HuH-7.5 (cell line): Measurements from ENCODE around the gene ADGRV1.

ENCODE experiments used
- DNase-seq: peaks from one replicate; pipeline ENCODE4 v3.0.0; 2011; ENCODE audit warnings: low spot score

ADGRV1 gene, protein sequence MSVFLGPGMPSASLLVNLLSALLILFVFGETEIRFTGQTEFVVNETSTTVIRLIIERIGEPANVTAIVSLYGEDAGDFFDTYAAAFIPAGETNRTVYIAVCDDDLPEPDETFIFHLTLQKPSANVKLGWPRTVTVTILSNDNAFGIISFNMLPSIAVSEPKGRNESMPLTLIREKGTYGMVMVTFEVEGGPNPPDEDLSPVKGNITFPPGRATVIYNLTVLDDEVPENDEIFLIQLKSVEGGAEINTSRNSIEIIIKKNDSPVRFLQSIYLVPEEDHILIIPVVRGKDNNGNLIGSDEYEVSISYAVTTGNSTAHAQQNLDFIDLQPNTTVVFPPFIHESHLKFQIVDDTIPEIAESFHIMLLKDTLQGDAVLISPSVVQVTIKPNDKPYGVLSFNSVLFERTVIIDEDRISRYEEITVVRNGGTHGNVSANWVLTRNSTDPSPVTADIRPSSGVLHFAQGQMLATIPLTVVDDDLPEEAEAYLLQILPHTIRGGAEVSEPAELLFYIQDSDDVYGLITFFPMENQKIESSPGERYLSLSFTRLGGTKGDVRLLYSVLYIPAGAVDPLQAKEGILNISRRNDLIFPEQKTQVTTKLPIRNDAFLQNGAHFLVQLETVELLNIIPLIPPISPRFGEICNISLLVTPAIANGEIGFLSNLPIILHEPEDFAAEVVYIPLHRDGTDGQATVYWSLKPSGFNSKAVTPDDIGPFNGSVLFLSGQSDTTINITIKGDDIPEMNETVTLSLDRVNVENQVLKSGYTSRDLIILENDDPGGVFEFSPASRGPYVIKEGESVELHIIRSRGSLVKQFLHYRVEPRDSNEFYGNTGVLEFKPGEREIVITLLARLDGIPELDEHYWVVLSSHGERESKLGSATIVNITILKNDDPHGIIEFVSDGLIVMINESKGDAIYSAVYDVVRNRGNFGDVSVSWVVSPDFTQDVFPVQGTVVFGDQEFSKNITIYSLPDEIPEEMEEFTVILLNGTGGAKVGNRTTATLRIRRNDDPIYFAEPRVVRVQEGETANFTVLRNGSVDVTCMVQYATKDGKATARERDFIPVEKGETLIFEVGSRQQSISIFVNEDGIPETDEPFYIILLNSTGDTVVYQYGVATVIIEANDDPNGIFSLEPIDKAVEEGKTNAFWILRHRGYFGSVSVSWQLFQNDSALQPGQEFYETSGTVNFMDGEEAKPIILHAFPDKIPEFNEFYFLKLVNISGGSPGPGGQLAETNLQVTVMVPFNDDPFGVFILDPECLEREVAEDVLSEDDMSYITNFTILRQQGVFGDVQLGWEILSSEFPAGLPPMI (N-terminal part only)

DNA sequence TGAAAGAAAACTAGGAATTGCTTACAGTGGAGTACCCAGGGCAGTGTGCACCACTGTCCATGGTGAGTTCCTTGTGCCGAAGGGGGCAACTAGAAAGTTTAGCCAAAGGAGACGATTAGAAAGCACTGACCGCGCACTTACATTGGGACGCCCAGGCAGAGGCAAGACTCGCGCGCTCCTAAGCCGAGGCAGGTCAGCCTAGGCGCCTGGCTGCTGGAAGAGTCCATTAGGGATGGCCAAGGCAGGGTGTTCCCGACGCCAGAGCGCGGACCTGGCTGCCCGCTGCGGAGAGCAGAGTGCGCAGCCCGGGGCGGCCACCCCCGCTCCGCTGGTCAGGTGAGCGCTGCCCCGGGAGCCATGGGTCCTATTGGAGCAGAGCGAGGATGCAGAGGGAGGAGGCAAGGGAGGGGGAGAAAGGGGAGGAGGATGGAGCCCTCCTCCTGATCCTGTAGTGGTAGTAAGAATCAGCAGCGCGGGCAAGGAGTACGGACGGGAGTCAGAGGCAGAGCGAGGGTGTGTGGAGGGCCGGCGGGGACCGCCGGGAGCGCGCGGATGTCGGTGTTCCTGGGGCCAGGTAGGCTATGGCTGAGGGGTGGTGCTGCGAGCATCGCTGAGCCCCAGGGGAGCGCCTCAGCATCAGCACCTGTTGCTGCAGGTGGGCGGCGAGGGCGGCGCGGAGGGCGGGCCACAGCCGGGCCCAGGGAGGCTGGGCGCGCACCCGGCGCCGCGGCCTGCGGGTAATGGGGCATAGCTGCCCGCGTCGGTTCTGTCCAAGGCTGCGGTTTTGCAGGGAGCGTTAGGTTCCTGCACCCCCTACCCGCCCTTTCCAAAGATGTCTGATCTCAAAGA lies at the start of gene ADGRV1:
Gene ADGRV1 (plus strand): TSS at position 454 of the 849 bp plus-strand sequence. CDS start 99 bp downstream, at position 553.
- DNase-seq, result peak; percentile 70

DNA sequence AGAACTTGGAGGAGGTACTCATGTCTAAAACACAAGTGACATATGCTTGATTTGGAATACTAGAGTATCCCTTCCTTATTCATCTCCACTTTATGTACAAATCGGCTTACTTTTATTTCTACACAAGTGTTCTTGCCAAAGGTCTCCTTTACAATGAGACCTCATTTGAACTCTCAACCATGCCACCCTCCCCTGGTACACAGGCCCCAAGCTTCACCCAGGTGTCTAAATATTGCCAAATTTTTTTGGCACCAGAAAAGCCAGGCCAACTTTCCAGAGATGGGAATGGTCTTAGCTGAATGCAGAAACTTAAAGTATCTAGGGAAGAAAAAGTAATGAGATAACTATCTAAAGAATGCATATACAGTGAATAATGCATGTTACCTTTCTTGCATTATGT lies 48.2 kb upstream of the ADGRV1 start:
- no peak for DNase-seq

DNA sequence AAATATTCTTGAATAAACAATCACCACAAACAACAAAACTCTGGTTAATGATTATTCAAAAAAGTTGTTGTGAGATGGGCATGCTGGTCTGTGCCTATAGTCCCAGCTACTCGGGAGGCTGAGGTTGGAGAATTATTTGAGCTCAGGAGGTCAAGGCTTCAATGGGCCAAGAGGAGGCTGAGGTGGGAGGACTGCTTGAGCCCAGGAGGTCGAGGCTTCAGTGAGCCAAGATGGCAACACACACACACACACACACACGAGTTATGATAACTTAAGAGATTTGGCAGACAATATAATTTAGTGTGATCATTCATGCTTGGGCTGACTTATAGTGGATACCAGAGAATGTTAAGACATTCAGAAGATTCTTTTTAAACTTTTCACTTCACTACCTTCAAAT lies 44.1 kb upstream of the ADGRV1 start:
- no peak for DNase-seq

DNA sequence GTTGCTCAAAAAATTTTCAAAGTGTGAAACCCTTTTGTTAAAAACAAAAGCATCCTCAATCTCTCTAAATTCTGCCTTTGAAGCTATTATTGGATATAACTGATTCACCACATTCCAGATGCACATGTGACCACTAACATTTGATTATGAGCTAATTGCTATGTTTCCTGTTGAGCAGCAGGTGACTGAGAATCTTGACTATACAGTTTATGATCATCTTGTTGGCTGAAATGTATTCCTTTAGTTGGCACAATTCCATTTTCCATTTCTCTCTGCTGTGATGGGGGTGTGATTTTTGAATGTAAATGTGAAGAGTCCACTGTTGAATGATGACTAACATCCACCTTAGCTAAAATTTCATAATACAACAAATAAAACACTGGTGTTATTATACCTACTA lies 39.9 kb upstream of the ADGRV1 start:
- no peak for DNase-seq

DNA sequence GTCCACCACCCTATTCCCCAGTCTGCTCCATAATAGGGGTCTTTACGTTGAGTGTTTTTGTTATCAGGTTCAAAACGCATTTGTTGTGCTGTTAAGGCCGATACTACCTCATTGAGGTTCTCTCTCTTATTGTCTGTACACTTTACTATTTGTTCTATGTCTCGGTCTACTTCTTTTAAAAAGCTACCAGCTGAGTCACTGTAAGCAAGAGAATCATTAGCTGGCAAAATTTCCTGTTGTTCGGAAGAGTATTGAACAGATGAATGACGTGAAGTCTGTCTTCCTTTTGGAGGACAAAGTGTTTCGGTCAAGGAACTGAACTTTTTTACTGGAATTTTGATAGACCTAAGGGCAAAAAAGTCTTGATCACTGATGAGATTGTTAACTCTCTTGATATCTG lies 39.5 kb upstream of the ADGRV1 start:
- no peak for DNase-seq

DNA sequence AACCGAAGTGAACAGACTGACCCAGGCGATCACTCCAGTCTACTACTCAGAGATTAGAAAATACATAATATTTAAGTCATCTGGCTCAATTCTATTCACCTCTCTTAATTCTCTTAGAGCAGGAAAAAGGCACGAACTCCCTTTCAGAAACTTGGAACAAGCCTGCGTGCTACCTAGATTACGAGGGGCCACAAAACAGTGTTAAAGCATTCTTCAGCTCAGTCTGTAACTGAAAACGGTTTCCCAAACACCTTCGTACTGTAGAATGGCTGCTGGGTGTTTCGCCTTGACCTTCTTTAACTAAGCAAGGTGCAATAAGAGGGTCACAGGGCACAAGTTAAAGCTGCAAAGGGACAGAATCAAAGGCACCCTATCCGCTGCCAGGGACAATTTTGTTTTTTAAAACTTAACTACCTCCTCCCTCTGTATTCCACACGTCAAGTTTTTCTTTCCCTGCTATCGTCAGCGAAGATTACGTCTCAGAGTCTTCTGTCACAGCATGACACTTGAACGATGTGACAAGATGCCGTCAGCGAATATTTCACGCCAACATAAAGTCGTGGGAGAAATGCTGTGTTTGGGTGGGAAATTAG lies 29.9 kb upstream of the ADGRV1 start:
- DNase-seq, result no peak

DNA sequence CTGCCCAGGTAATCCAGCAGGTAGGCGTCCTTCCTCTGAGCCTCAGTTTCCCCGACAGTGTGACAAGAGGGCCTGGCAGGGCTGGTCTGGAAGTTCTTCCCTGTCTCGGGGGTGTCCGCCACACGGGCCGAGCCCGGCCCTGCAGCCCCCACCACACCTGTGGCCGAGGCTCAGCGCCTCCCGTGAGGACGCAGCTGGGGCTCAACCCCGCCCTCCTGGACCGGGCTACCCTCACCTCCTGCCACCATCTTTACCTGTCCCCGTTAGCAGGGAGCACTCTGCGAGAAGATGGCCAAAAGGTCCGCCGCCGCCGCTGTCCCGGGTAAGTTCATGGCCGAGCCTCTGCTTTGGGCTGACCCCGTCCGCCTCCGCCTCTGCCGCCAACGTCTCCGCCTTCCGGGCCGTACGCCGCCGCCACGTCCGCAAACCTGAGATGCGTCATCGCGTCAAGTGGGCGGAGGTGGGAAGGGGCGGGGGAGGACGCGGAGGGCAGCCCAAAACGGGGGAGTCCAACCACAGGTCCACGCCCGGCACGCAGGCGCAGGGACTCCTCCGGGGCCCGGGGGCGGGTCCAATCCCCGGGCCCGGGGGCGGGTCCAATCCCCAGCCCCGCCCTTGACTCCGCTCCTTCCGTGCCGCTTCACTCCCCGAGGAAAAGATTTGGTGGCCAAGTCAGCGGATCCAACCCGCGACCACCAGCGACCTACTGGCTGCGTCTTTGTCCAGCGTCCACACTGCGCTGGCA lies 29.2 kb upstream of the ADGRV1 start, which contains the start of gene LYSMD3:
Gene LYSMD3 (minus strand): TSS at position 391 of the 745 bp plus-strand sequence. CDS start 4,295 bp downstream, outside the sequence.
- peak; percentile 87 for DNase-seq

DNA sequence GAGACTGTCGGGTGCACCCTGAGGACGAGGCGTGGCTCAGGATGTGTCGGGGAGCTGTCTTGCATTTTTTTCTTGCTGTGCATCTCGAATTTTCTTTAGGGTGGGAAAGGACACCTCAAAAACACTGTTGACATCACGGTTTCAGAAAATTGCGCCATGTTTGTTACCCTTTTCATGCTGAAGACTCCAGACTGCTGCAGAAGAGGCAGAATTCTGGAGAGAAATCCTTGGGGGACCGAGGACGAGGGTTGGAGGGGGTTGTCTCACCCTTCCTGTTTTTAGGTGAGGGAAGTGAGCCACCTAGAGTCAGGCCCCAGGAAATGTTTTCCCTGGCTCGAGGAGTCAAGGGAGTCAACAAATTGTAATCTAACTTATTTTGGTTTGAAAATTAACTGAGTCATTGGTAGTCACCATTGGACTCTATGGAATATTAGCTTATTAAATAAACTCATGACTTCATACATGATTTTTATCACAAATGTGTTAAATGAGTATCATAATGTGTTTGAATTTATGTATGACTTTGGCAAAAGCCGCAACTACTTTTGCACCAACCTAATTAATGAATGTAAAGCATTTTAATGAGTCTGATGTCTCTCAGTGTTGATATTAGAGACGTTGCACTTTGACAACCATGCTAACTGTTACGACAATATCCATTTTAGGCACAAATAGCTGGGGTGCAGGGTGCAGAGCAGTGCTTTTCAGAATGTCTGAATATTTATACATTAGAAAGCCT lies 28.5 kb upstream of the ADGRV1 start:
- peak; percentile 63 for DNase-seq

DNA sequence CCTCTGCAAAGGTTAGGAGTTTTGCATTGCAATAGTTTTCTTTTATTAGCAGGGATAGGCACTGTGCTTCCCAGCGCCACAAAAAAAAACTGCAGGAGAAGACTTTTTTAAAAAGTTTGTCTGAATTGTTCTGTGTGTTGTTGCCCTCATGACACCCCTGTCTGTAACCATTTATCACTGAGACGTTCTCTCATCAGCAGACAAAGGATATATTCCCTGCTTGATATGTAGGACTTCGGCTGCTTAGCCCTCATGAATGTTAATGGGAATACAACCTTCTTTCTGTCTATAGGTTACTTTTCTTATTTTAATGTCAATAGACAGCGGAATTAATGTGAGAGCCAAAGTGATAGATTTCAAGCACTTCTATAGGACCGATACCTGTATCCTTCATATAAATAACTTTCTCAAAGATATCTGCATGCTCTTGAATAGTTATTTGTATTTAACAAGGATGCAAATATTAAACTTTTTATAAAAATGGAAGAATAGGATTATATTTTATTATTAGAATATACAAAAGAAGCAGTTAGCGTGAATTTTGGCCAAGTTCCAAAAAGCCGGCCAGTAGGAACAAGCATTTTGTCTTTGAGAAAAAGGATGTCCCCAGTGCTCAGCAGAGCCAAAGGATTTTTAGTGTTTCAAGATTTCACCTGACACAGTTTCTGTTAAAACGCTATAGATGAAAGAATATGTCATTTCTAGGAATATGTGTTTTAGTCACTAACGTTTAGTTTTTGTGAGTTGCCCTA lies 27.7 kb upstream of the ADGRV1 start:
- no peak for DNase-seq

DNA sequence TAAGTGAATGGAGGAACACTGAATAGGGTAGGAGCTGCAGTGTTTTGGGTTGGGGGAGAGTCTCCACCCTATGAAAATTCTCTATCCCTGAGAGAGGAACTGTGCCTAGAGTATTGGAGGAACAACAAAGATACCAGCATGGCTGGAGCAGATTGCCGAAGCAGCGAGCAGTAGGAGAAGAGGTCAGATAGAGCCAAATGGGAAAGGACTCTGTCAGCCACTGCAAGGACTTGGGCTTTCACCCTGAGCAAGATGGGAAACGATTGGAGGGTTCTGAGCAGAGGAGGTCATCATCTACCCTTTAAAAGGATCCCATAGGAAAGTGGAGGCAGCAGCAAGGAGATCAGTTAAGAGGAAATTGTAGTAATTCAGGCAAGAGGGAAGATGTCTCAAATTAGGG lies 24.8 kb upstream of the ADGRV1 start:
- no peak for DNase-seq

DNA sequence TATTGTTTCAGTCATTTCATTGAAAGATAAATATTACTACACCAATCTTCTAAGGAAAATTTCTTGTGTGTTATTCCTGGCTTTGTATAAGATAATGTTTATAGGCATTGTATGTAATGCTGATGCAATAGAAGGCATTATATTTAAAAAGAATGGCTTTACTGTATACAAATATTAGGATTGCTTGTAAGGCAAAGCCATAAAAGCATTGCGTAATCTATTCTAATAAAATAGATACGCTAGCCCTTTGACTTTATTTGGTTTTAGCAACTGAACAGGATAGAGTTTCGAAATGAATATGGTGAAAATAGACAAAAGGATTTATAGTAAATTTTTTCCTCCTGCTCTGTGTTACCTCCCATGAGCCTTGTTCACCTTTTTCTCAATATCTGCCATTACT lies 23.7 kb upstream of the ADGRV1 start:
- no peak for DNase-seq

DNA sequence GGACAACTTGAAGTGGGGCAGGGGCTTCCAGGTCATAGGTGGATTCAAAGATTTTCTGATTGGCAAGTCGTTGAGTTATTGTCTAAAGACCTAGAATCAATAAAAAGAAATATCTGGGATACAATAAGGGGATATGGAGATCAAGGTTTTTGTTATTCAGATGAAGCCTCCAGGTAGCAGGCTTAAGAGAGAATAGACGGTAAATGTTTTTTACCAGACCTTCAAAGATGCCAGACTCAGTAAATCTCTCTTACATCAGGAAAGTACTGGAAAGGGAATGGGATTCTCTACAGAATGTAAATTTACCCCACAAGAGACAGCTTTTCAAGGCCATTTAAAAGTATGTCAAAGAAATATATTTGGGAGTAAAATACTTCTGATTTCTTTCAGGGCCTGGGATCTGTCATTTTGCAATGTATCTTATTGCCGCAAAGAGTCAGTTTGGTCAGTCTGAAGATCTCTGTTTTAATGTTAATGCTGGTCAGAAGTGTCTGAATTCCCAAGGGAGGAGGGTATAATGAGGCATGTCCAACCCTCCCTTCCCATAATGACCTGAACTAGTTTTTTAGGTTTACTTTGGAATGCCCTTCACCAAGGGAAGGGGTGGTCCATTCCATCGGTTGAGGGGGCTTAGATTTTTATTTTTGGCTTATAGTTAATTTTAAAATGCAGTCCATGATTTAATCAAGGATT lies 15.6 kb upstream of the ADGRV1 start:
- DNase-seq, result no peak

DNA sequence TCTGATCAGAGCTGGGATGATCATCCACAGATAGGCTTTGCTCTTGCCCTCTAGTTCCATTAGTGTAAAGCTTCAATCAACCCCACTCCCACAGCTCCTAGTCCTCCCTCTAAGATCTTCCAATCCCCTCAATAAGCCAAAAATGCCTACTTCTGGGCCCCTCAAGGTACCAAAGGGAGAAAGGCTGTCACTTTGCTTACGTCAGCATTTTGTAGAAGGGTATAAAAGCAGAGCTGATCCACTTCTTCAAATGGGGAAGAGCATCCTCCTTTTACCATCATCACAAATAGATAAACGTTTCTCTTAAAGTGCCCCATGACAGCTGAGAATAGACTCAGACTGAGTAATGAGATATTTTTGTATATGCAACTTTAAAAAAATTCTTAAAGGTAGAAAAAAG lies 13.1 kb upstream of the ADGRV1 start:
- DNase-seq, result no peak

DNA sequence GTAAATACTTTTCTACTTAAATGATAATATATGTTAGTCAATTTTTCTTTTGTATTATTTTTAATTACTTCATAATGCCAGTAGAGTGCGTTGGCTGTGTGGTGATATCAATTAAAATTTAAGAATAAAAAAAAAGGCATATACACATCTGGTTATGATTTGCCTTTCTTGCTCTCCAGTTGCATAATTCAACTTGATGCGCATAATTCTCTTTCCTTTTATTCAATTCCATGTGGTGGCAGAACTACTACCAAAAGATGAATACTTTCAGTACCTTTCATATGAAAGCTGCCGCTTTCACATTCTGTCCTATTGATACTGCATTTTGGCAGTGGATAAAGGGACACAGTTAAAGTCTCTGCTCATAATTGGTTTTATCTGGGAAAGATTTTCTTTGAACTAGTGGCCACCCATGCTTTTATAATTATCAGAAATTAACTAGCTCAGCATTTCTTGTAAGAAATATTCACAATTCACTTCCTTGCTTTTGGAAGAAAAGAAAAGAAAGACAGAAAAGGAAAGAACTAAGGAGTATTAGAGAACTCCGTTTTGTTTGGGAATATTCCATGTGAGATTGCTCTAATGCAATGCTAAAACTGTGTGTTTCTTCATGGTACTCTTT lies 12.3 kb upstream of the ADGRV1 start:
- DNase-seq, result no peak

DNA sequence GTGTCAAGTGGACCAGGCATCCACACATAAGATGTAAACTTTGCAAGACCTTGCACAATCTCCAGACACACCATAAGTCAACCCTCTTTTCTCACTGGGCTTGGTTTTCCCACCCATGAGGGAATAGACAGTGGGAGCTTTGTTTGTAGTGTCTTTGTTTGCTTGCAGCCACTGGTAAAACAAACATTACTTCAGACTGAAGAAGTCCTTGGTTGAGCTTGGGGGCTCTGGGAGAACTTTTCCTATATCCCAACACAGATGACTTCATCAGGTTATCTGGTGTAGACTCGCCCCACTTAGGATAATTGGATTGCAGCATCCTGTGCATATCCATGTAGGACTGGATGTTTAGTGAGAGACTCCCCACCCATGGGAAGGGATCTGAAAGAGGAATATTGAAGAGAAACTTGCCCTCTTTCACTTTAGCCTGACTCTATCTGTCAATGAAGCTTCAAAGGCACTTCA lies 11.5 kb upstream of the ADGRV1 start:
- peak; percentile 33 for DNase-seq

DNA sequence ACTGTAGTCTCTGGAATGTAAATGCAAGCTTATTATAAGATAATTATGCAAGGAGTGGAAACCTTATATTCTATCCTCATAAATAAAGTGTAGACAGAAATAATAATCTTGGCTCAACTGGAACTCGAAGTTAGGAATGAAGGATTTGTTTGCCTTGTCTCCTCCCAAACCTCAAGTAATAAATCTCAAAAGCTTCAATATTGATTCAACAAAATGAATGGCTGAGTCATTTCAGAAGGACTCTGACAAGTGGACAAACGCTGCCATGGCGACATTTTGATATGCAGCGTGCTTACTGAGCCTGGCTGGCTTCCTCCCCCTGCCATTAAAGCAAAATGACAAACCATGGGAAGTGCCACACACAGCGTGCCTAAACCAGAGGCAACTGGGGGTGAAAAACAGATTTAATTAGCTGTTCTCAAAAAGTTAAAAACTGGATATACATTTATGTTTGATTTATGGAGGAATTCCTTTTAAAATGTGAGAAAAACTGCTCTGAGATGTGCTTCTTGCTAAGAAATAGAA lies 10.5 kb upstream of the ADGRV1 start:
- DNase-seq, result peak; percentile 37

DNA sequence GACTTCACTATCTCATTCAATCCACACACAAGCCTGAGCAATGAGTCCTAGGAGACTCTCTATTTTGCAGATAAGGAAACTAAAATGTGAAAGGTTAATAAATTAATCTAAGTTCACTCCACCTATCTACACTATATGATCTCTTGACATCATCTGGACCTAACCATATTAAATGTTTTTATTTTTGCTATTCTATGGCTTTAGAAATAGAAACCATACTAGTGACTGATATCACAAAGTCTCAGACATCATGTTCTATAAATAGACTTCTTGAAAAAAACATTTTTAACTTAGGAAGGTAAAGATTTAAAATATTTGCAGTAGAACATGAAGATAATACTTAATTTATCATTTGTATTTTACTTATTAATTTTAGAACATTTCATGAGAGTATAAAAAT lies 9.4 kb upstream of the ADGRV1 start:
- DNase-seq, result no peak
